A549 (cell line): ENCODE results near the gene PRDM5.

ENCODE experiments used
- BCL3 ChIP-seq: fragments of >200 bp; sonication (Bioruptor Twin); formaldehyde crosslinking; IDR thresholded peaks from 3 replicates; pipeline ENCODE4 v1.6.1; 2016
- CEBPB ChIP-seq, 2 experiments: fragments of >200 bp in 1 of 2; sonication (Bioruptor Twin) in 1 of 2; formaldehyde crosslinking in 1 of 2; IDR thresholded peaks; 2 replicates each; pipeline ENCODE4 v1.6.1; 2012 to 2016
- CHD2 ChIP-seq: fragments of 150-350 bp; IDR thresholded peaks from 2 replicates; pipeline ENCODE4 v1.6.1; 2014; ENCODE audit warnings: low read length; ENCODE audit not compliant: partially characterized antibody
- E2F6 ChIP-seq: IDR thresholded peaks from 2 replicates; pipeline ENCODE4 v1.6.1; 2012; ENCODE audit warnings: low read depth, borderline replicate concordance
- ELK1 ChIP-seq: fragments of 150-350 bp; IDR thresholded peaks from 2 replicates; pipeline ENCODE4 v1.6.1; 2014; ENCODE audit warnings: low read depth, mild to moderate bottlenecking, low read length
- EP300 ChIP-seq, 2 experiments: fragments of >200 bp; sonication (Bioruptor Twin); formaldehyde crosslinking; IDR thresholded peaks; 2 replicates in 1 of 2; 3 replicates in 1 of 2; pipeline ENCODE4 v1.6.1; 2016 to 2017
- FOSL2 ChIP-seq, 2 experiments: fragments of 450-650 bp in 1 of 2; fragments of >200 bp in 1 of 2; sonication (Bioruptor Twin) in 1 of 2; formaldehyde crosslinking; IDR thresholded peaks; 2 replicates each; pipeline versions ENCODE4 v1.5.0 to v1.6.1; 2016 to 2020; ENCODE audit warnings: mild to moderate bottlenecking in 1 of 2, moderate library complexity in 1 of 2
- KDM1A ChIP-seq: fragments of 200-600 bp; sonication (generic); IDR thresholded peaks from 2 replicates; pipeline ENCODE4 v1.6.1; 2016; ENCODE audit warnings: low read depth, mild to moderate bottlenecking
- NFE2L2 ChIP-seq: fragments of 150-350 bp; conservative IDR thresholded peaks from 2 replicates; pipeline ENCODE4 v1.6.1; 2014; ENCODE audit warnings: low read length
- PBX3 ChIP-seq: IDR thresholded peaks from 2 replicates; pipeline ENCODE4 v1.6.1; 2012
- POLR2A ChIP-seq: IDR thresholded peaks from 2 replicates; pipeline ENCODE4 v1.6.1; 2012; ENCODE audit warnings: mild to moderate bottlenecking, low read length
- RNF2 ChIP-seq: fragments of 200-600 bp; sonication (generic); IDR thresholded peaks from 2 replicates; pipeline ENCODE4 v1.6.1; 2016; ENCODE audit warnings: low read depth, mild to moderate bottlenecking, antibody characterized with exemption, moderate library complexity, borderline replicate concordance
- TF ChIP-seq, protein P1 (sequence below): fragments of >200 bp; sonication (Bioruptor Twin); formaldehyde crosslinking; IDR thresholded peaks from 3 replicates; pipeline ENCODE4 v1.5.1; 2016

DNA sequence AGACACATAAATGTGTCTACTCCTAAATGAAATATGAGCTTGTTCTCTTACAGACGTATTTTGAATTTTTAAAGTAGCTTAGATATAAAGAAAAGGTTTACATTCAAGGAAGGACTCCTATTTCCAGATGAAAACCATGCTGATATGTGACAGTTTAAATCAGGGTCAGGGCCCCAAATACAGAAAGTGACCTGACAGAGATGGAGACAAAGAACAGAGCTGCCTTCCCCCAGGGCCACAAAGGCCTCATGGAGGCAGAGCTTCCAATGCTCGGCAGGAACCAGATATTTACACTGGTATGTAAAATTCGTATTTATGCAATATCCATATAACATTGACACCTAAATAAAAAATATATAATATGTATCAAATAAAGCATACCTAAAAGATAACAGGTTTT is 124.0 kb downstream of the PRDM5 start:
- no peak for TF ChIP-seq KDM1A
- TF ChIP-seq, protein P1, sequence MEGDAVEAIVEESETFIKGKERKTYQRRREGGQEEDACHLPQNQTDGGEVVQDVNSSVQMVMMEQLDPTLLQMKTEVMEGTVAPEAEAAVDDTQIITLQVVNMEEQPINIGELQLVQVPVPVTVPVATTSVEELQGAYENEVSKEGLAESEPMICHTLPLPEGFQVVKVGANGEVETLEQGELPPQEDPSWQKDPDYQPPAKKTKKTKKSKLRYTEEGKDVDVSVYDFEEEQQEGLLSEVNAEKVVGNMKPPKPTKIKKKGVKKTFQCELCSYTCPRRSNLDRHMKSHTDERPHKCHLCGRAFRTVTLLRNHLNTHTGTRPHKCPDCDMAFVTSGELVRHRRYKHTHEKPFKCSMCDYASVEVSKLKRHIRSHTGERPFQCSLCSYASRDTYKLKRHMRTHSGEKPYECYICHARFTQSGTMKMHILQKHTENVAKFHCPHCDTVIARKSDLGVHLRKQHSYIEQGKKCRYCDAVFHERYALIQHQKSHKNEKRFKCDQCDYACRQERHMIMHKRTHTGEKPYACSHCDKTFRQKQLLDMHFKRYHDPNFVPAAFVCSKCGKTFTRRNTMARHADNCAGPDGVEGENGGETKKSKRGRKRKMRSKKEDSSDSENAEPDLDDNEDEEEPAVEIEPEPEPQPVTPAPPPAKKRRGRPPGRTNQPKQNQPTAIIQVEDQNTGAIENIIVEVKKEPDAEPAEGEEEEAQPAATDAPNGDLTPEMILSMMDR, result no peak
- no peak for TF ChIP-seq BCL3
- no peak for TF ChIP-seq EP300 (IDR thresholded peaks at IDR 0.05)
- no peak for TF ChIP-seq POLR2A
- TF ChIP-seq NFE2L2, result no peak
- no peak for TF ChIP-seq PBX3
- no peak for TF ChIP-seq FOSL2 (IDR thresholded peaks at IDR 0.05)
- no peak for TF ChIP-seq FOSL2 (CRISPR knock-in tag; IDR thresholded peaks at IDR 0.05)
- no peak for TF ChIP-seq E2F6
- TF ChIP-seq CHD2, result no peak
- TF ChIP-seq CEBPB (IDR thresholded peaks at IDR 0.05), result no peak
- TF ChIP-seq RNF2, result no peak
- TF ChIP-seq ELK1, result no peak
